Caco-2 (cell line): ENCODE results near the gene TNS4. TPM values are rescaled to one million over a fixed set of nuclear protein-coding genes. Genes with fewer than 3 reads are reported as not detected.

Experiments used
- BruUV-seq: library from RNA; stranded (reverse); fragments of 400-500 nt; replicated peaks from 2 replicates; lab custom pipeline; 2021; lab: Mats Ljungman, UMichigan
- CTCF ChIA-PET: fragments of 300-600 bp; sonication (Branson Sonifier 250); formaldehyde crosslinking; loops from one replicate; lab custom pipeline; 2022; ENCODE audit warnings: antibody characterized with exemption; lab: Charles Lee
- POLR2A ChIA-PET: fragments of 300-600 bp; sonication (Branson Sonifier 250); formaldehyde crosslinking; loops from one replicate; lab custom pipeline; 2022; ENCODE audit warnings: antibody characterized with exemption; lab: Charles Lee
- DNase-seq, 2 experiments: peaks; one replicate each; pipeline versions ENCODE4 v3.0.0 to v3.0.0-alpha.2; 2020 to 2022
- H3K27me3 ChIP-seq: replicated peaks from 2 replicates; pipeline ENCODE4 v1.6.0; 2011; ENCODE audit warnings: low read length; ENCODE audit not compliant: control insufficient read depth, insufficient read depth
- H3K36me3 ChIP-seq: 2 replicates; pipeline ENCODE4 v1.5.1; 2011; ENCODE audit warnings: low read length; ENCODE audit not compliant: control insufficient read depth, insufficient read depth
- H3K4me1 ChIP-seq: fragments of 250-450 bp; sonication (Bioruptor Pico); 2 replicates; pipeline ENCODE4 v1.5.1; 2020; ENCODE audit warnings: mild to moderate bottlenecking
- H3K4me3 ChIP-seq: 2 replicates; pipeline ENCODE4 v1.5.1; 2011; ENCODE audit warnings: low read depth, mild to moderate bottlenecking, control low read depth, low read length
- H3K9me3 ChIP-seq: fragments of 250-450 bp; sonication (Bioruptor Pico); 2 replicates; pipeline ENCODE4 v1.5.1; 2020; ENCODE audit warnings: mild to moderate bottlenecking, moderate library complexity
- H3K27ac Mint-ChIP-seq: one replicate; pipeline ENCODE4 v1.8.0; 2022; ENCODE audit warnings: mixed read lengths; ENCODE audit not compliant: unreplicated experiment
- H3K27me3 Mint-ChIP-seq: one replicate; pipeline ENCODE4 v1.8.0; 2022; ENCODE audit warnings: mixed read lengths; ENCODE audit not compliant: insufficient read depth, unreplicated experiment
- H3K36me3 Mint-ChIP-seq: one replicate; pipeline ENCODE4 v1.8.0; 2022; ENCODE audit warnings: mild to moderate bottlenecking, mixed read lengths; ENCODE audit not compliant: insufficient read depth, unreplicated experiment
- H3K4me1 Mint-ChIP-seq: one replicate; pipeline ENCODE4 v1.8.0; 2022; ENCODE audit warnings: low read depth, mixed read lengths; ENCODE audit not compliant: unreplicated experiment
- H3K4me3 Mint-ChIP-seq: one replicate; pipeline ENCODE4 v1.8.0; 2022; ENCODE audit warnings: mild to moderate bottlenecking, moderate library complexity, mixed read lengths; ENCODE audit not compliant: unreplicated experiment
- H3K9me3 Mint-ChIP-seq: one replicate; pipeline ENCODE4 v1.8.0; 2022; ENCODE audit warnings: mixed read lengths; ENCODE audit not compliant: unreplicated experiment
- CTCF ChIP-seq, 2 experiments: fragments of 200-600 bp in 1 of 2; IDR thresholded peaks; 1 replicate in 1 of 2; 2 replicates in 1 of 2; pipeline versions ENCODE4 v1.5.1 to v1.8.0; 2011 to 2022; ENCODE audit warnings: antibody characterized with exemption in 1 of 2, control low read depth in 1 of 2, inconsistent platforms in 1 of 2, low read depth in 1 of 2, low read length in 1 of 2, mild to moderate bottlenecking in 1 of 2, moderate library complexity in 1 of 2; ENCODE audit not compliant: insufficient read depth in 1 of 2, severe bottlenecking in 1 of 2, unreplicated experiment in 1 of 2
- intact Hi-C: fragments of 100-400 bp; cut with micrococcal nuclease; formaldehyde crosslinking; loops from one replicate; pipeline ENCODE4 v1.10.0; 2022; ENCODE audit not compliant: unreplicated experiment
- total RNA-seq: library from RNA; stranded (reverse); gene quantifications from 2 replicates; pipeline ENCODE4 v1.2.3, GENCODE V29; 2022

The TNS4 gene
- total RNA-seq, 1 experiment from 2014 or later = not detected

- Histone ChIP-seq H3K4me1 (peaks cover 22% of the 10 kb centered on the region), H3K4me3 (no peak overlapping the region), H3K9me3 (peaks cover 11% of the 10 kb centered on the region), H3K27me3 (no peaks in the 10 kb centered on the region; the same call in 1 of the 2 replicates), H3K36me3 (no peaks in the 10 kb centered on the region)
- Mint-ChIP-seq H3K36me3 (peaks cover 6% of the 10 kb centered on the region), H3K27ac (no peak overlapping the region), H3K9me3 (peaks cover 30% of the 10 kb centered on the region), H3K4me1 (peaks cover 9% of the 10 kb centered on the region), H3K4me3 (no peak overlapping the region), H3K27me3 (no peaks in the 10 kb centered on the region)
- ChIA-PET CTCF (interaction anchor here (0.6 to 1.2 kb wide), 2 partner anchors 38 to 46 kb away, joined by 3 read pairs; no protein-coding TSS in a partner anchor), POLR2A (interaction anchor here (0.6 kb wide), 1 partner anchor 125 kb away, joined by 3 read pairs; no protein-coding TSS in a partner anchor)
- no TSS peak for BruUV-seq
- no peak for DNase-seq
- TF ChIP-seq CTCF (IDR thresholded peaks at IDR 0.05; ENCODE audit: insufficient read depth in 1 of 2, low read depth in 1 of 2, low read length in 1 of 2, severe bottlenecking in 1 of 2, unreplicated experiment in 1 of 2) = no peak
- intact Hi-C loops = no loop called here
Measured at GRCh38 chr17:40522250-40522960, 21.0 kb upstream of the TNS4 start.

DNA sequence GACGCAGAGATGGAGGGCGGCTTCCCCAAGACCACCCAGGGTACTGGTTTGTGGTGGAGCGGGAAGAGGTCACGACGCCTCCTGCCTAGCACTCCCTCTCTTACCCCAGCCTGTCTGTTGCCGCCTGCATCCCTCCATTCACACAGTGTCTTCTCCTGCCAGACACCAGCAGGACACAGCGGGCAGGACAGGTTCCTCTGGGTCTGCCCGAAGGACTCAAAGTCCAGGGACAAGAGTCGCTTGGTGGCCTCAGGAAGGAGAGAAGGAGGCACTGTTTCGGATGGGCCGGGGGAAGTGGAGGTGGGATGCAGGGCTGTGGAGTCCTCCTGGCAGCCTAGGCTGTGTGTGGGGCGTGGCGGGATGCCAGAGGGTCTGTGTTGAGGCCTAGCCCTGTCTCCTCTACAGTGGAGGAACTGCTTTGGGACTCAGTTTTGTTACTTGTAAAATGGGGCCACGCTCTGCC is 19.6 kb upstream of the TNS4 start:
- Mint-ChIP-seq H3K9me3 (peaks cover 30% of the 10 kb centered on the region), H3K36me3 (peaks cover 6% of the 10 kb centered on the region), H3K27ac (peak overlapping the region; percentile 17), H3K4me1 (peaks cover 15% of the 10 kb centered on the region), H3K4me3 (no peak overlapping the region), H3K27me3 (no peaks in the 10 kb centered on the region)
- no peaks in the 10 kb centered on the region; the same call in 1 of the 2 replicates for H3K27me3 ChIP-seq
- no peak for TF ChIP-seq CTCF (IDR thresholded peaks at IDR 0.05; ENCODE audit: insufficient read depth in 1 of 2, low read depth in 1 of 2, low read length in 1 of 2, severe bottlenecking in 1 of 2, unreplicated experiment in 1 of 2)
- ChIA-PET CTCF (no interaction called here), POLR2A (no interaction called here)
- H3K36me3 ChIP-seq = no peaks in the 10 kb centered on the region
- BruUV-seq = no TSS peak
- H3K4me1 ChIP-seq = peaks cover 36% of the 10 kb centered on the region
- DNase-seq = no peak
- H3K9me3 ChIP-seq = peaks cover 11% of the 10 kb centered on the region
- H3K4me3 ChIP-seq = no peak overlapping the region
- intact Hi-C loops = no loop called here

- peaks cover 4% of the 10 kb centered on the region for H3K36me3 Mint-ChIP-seq
- Histone ChIP-seq H3K9me3 (no peaks in the 10 kb centered on the region), H3K27me3 (no peaks in the 10 kb centered on the region; the same call in 1 of the 2 replicates), H3K4me3 (no peak overlapping the region), H3K4me1 (peaks cover 37% of the 10 kb centered on the region), H3K36me3 (no peaks in the 10 kb centered on the region)
- no peak overlapping the region for H3K4me3 Mint-ChIP-seq
- peaks cover 15% of the 10 kb centered on the region for H3K4me1 Mint-ChIP-seq
- CTCF ChIA-PET = interaction anchor here (0.6 to 1.2 kb wide), 2 partner anchors 14 to 126 kb away, joined by 3 to 4 read pairs; no protein-coding TSS in a partner anchor
- no peak for TF ChIP-seq CTCF (IDR thresholded peaks at IDR 0.05; ENCODE audit: insufficient read depth in 1 of 2, low read depth in 1 of 2, low read length in 1 of 2, severe bottlenecking in 1 of 2, unreplicated experiment in 1 of 2)
- DNase-seq = no peak
- H3K9me3 Mint-ChIP-seq = peaks cover 13% of the 10 kb centered on the region
- no peaks in the 10 kb centered on the region for H3K27me3 Mint-ChIP-seq
- no peak overlapping the region for H3K27ac Mint-ChIP-seq
- BruUV-seq = no TSS peak
- intact Hi-C loops = no loop called here
- POLR2A ChIA-PET = no interaction called here
Measured at GRCh38 chr17:40519089-40519775, 17.8 kb upstream of the TNS4 start.
